Peyer's patch (tissue), 4 donors: ENCODE results near the gene TRAP1. TPM values are rescaled to one million over a fixed set of nuclear protein-coding genes. Genes with fewer than 3 reads are reported as not detected.
A peak's percentile ranks its signal among the peaks of the same experiment; 100 is the strongest.

Experiments
- DNase-seq, 3 donors: peaks; one replicate each; pipeline ENCODE4 v3.0.0-alpha.2; 2017 to 2019
- H3K27ac ChIP-seq, 4 donors: fragments of 200-600 bp; sonication (generic); one replicate each; pipeline ENCODE4 v1.5.1; 2016 to 2019
- H3K27me3 ChIP-seq, 2 donors: fragments of 200-600 bp; sonication (generic); one replicate each; pipeline ENCODE4 v1.5.1; 2019
- H3K36me3 ChIP-seq, 3 donors: fragments of 200-600 bp; sonication (generic); one replicate each; pipeline ENCODE4 v1.5.1; 2016 to 2019
- H3K4me1 ChIP-seq, 4 donors: fragments of 200-600 bp; sonication (generic); one replicate each; pipeline ENCODE4 v1.5.1; 2016 to 2019
- H3K4me3 ChIP-seq, 4 donors: fragments of 200-600 bp; sonication (generic); 1 replicate in 3 of 4; 2 replicates in 1 of 4; pipeline ENCODE4 v1.5.1; 2016 to 2019; ENCODE audit warnings: mild to moderate bottlenecking in 1 of 4
- H3K9me3 ChIP-seq, 4 donors: fragments of 200-600 bp; sonication (generic); one replicate each; pipeline ENCODE4 v1.5.1; 2016 to 2019; ENCODE audit warnings: mild to moderate bottlenecking in 1 of 4
- CTCF ChIP-seq, 6 experiments: fragments of 450-650 bp in 4 of 6; fragments of 200-600 bp in 2 of 6; sonication (generic) in 1 of 6; IDR thresholded peaks; one replicate each; pipeline ENCODE4 v1.5.1; 2017 to 2019; ENCODE audit warnings: antibody characterized with exemption in 6 of 6, mild to moderate bottlenecking in 3 of 6, moderate library complexity in 1 of 6
- POLR2A ChIP-seq, 2 donors: fragments of 450-650 bp; IDR thresholded peaks; one replicate each; pipeline ENCODE4 v1.5.1; 2017; ENCODE audit warnings: antibody characterized with exemption in 2 of 2, mild to moderate bottlenecking in 2 of 2, moderate library complexity in 2 of 2
- total RNA-seq, 4 donors: library from RNA; depleted of rRNA; stranded (reverse); fragments of >200 nt; gene quantifications; one replicate each; pipeline ENCODE4 v1.1.0, GENCODE V29; 2016

TRAP1 gene
- total RNA-seq, 4 donors from 2014 or later, result 18.9 to 151 (median 52.8) TPM

DNA sequence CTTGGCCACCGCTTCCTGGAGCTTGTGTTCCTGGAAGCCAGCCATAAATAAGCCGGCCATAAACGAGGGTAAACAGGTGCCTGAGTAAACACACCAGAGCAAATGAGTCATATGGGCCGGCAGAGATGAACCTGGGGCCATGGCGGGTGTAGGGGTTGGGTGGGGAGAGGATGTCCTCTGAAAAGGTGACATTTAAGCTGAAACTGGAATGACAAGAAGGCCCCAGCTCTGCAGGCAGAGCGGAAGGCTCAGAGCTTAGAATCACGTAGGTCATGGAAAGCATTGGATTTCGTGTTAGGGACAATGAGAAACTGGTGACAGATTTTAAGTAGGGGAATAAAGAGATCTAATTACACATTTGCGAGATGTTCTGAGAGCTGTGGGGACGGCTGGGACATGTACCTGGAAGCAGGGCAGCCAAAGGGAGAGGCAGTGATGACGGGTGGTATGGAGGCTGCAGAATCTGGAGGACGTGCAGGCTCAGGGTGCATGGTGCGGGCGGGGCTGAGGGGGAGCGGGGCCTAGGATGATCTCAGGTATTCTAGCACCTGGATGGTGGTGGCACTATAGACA, 70.9 kb downstream of the TRAP1 start:
- peak in 2 of 3 donors; percentile 81 to 87 for DNase-seq
- TF ChIP-seq POLR2A (IDR thresholded peaks at IDR 0.05) (no peak), CTCF (IDR thresholded peaks at IDR 0.05) (no peak)
- Histone ChIP-seq H3K36me3 (peaks cover 0 to 9% (median 2%) of the 10 kb centered on the region in 3 donors), H3K27me3 (no peaks in the 10 kb centered on the region), H3K27ac (peak overlapping the region in 3 of 4 donors; percentile 78 to 93 (median 88)), H3K4me1 (peaks cover 0 to 25% (median 1%) of the 10 kb centered on the region in 4 donors), H3K4me3 (peak overlapping the region in 1 of 4 donors; percentile 27), H3K9me3 (no peaks in the 10 kb centered on the region)

DNA sequence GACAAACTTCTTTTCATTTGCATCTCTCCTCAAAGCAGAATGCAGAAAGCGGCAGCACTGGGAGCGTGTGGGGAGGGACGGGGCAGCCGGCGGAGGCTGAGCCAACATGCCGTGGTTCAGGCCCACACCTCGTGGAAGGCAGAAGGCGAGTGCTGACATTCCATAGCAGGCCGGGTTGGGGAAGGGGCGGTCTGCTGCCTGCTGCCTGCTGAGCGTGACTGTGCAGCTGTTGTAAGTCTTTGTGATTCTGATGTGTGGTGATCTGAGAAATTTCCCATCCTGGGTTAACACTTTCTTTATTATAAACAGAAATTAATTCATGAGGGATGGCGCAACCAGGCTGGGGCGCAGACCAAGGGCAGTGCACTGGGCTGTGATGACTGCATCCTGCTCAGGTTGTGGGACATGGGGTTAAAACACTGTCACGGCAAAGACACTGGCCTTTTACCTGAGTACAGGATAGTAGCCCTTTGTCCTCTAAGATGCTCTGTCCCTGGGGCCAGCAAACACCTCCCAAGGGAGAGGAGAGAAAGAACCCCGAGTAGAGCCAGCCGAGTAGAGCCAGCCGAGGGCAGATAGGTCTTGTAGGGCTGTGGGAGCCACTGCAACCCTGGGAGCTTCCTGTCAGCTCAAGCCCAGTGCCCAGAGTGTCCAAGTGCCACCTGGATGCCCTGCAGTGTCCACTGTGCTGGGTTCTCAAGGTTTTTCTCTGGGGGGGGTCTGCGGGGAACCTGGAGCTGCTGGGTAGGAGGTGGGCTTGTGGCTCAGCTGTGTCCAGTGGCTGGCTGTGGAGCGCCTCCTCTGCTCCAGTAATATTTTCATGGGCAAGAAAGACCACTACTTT, 71.6 kb downstream of the TRAP1 start:
- peak in 1 of 3 donors; percentile 67 for DNase-seq
- Histone ChIP-seq H3K27ac (peak overlapping the region in 3 of 4 donors; percentile 78 to 93 (median 88)), H3K27me3 (no peaks in the 10 kb centered on the region), H3K4me1 (peaks cover 0 to 32% (median 1%) of the 10 kb centered on the region in 4 donors), H3K9me3 (no peaks in the 10 kb centered on the region), H3K4me3 (peak overlapping the region in 2 of 4 donors; percentile 6 to 27), H3K36me3 (peaks cover 0 to 9% (median 2%) of the 10 kb centered on the region in 3 donors)
- no peak for TF ChIP-seq CTCF (IDR thresholded peaks at IDR 0.05)
- peak in 1 of 2 donors; percentile 41 for TF ChIP-seq POLR2A (IDR thresholded peaks at IDR 0.05)

DNA sequence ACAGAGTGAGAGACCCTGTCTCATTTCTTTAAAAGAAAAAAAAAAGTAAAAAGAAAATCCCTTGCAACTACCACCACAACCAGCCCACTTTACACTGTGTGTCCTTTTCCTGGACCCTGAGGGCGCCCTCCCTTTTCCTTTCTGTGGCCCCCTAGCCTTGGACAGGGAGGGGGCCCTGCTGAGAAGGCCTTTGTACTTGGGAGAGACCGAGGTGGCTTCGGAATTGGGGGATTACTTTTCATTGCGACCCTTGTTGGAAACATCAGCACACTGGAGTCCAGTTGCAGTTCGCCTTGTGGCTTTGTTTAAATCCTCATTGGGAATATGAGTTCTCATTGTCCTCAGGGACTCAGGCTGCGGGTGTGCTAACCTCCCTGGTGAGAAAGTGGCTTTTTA, 72.2 kb downstream of the TRAP1 start:
- TF ChIP-seq CTCF (IDR thresholded peaks at IDR 0.05) (no peak), POLR2A (IDR thresholded peaks at IDR 0.05) (no peak)
- H3K9me3 ChIP-seq, result no peaks in the 10 kb centered on the region
- H3K36me3 ChIP-seq, result peaks cover 0 to 8% (median 2%) of the 10 kb centered on the region in 3 donors
- peaks cover 0 to 38% (median 1%) of the 10 kb centered on the region in 4 donors for H3K4me1 ChIP-seq
- H3K27ac ChIP-seq, result peak overlapping the region in 3 of 4 donors; percentile 78 to 93 (median 88)
- no peak overlapping the region for H3K4me3 ChIP-seq
- peak in 1 of 3 donors; percentile 29 for DNase-seq
- no peaks in the 10 kb centered on the region for H3K27me3 ChIP-seq

DNA sequence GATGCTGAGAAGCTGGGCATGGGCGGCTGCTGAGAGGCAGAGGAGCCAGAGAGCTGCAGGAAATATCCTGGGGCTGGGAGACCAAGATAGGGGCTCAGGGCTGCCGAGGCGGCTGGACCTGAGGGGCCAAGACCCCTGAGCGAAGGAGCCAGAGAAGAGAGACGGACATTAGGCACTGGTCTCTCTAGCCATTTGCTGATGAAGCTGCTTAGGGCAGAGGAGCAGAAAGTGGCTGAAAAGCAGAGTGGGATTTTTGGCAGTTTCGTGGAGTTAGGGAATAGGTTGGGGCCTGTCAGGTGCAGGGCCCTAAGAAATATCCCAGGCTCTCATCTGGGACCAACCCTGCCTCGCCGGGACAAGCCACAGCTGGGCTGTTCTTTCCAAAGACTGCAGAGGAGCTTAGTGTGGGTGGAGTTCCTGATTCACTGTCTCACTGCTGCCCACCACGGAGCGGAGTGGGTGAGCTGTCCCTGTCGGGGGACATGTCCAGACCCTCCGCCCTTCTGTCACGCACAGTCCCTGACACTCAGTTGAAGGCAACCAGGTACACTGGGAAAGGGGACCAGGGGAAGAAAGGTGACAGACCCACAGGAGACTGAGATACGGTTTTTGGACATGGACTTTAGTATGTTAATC, 74.1 kb downstream of the TRAP1 start:
- Histone ChIP-seq H3K36me3 (peaks cover 0 to 8% (median 0%) of the 10 kb centered on the region in 3 donors), H3K9me3 (no peaks in the 10 kb centered on the region), H3K27ac (peak overlapping the region in 3 of 4 donors; percentile 18 to 76 (median 71)), H3K27me3 (no peaks in the 10 kb centered on the region), H3K4me1 (peaks cover 0 to 52% (median 1%) of the 10 kb centered on the region in 4 donors), H3K4me3 (peak overlapping the region in 2 of 4 donors; percentile 25 to 36)
- peak in 1 of 3 donors; percentile 41 for DNase-seq
- TF ChIP-seq POLR2A (IDR thresholded peaks at IDR 0.05) (no peak), CTCF (IDR thresholded peaks at IDR 0.05) (no peak)

GRCh38 chr16:3642397-3643094, 74.8 kb downstream of the TRAP1 start:
- H3K27me3 ChIP-seq, result no peaks in the 10 kb centered on the region
- TF ChIP-seq CTCF (IDR thresholded peaks at IDR 0.05) (no peak), POLR2A (IDR thresholded peaks at IDR 0.05) (peak in 1 of 2 donors; percentile 60)
- peak in 2 of 3 donors; percentile 76 to 85 for DNase-seq
- H3K4me3 ChIP-seq, result peak overlapping the region in 2 of 4 donors; percentile 25 to 36
- peaks cover 0 to 56% (median 1%) of the 10 kb centered on the region in 4 donors for H3K4me1 ChIP-seq
- no peaks in the 10 kb centered on the region for H3K9me3 ChIP-seq
- peaks cover 0 to 8% (median 0%) of the 10 kb centered on the region in 3 donors for H3K36me3 ChIP-seq
- H3K27ac ChIP-seq, result peak overlapping the region in 3 of 4 donors; percentile 18 to 76 (median 71)
